Calu3 (cell line): ENCODE measurements around the gene ZBTB8OS. TPM values are rescaled to one million over a fixed set of nuclear protein-coding genes. Genes with fewer than 3 reads are reported as not detected.
A peak's percentile ranks its signal among the peaks of the same experiment; 100 is the strongest.

Experiments
- BruUV-seq: library from RNA; stranded (reverse); fragments of 400-500 nt; replicated peaks from 2 replicates; lab custom pipeline; 2021; lab: Mats Ljungman, UMichigan
- CTCF ChIA-PET: fragments of 300-600 bp; sonication (Branson Sonifier 250); formaldehyde crosslinking; loops from one replicate; lab custom pipeline; 2022; ENCODE audit warnings: antibody characterized with exemption; lab: Charles Lee
- DNase-seq: peaks from one replicate; pipeline ENCODE4 v3.0.0; 2022
- H3K27ac Mint-ChIP-seq: one replicate; pipeline ENCODE4 v1.8.0; 2022; ENCODE audit warnings: mixed read lengths; ENCODE audit not compliant: unreplicated experiment
- H3K27me3 Mint-ChIP-seq: one replicate; pipeline ENCODE4 v1.8.0; 2022; ENCODE audit warnings: mixed read lengths; ENCODE audit not compliant: unreplicated experiment
- H3K36me3 Mint-ChIP-seq: one replicate; pipeline ENCODE4 v1.8.0; 2022; ENCODE audit warnings: mild to moderate bottlenecking, moderate library complexity, mixed read lengths; ENCODE audit not compliant: insufficient read depth, unreplicated experiment
- H3K4me1 Mint-ChIP-seq: one replicate; pipeline ENCODE4 v1.8.0; 2022; ENCODE audit warnings: mild to moderate bottlenecking, low read depth, mixed read lengths; ENCODE audit not compliant: unreplicated experiment
- H3K4me3 Mint-ChIP-seq: one replicate; pipeline ENCODE4 v1.8.0; 2022; ENCODE audit warnings: mild to moderate bottlenecking, low read depth, moderate library complexity, mixed read lengths; ENCODE audit not compliant: unreplicated experiment
- H3K9me3 Mint-ChIP-seq: one replicate; pipeline ENCODE4 v1.8.0; 2022; ENCODE audit warnings: low read depth, mixed read lengths; ENCODE audit not compliant: unreplicated experiment
- CTCF ChIP-seq: fragments of 200-600 bp; IDR thresholded peaks from one replicate; pipeline ENCODE4 v1.8.0; 2022; ENCODE audit warnings: antibody characterized with exemption; ENCODE audit not compliant: unreplicated experiment
- intact Hi-C: fragments of 100-400 bp; cut with micrococcal nuclease; formaldehyde crosslinking; loops from one replicate; pipeline ENCODE4 v1.10.0; 2022; ENCODE audit not compliant: unreplicated experiment
- total RNA-seq: library from RNA; stranded (reverse); gene quantifications from 2 replicates; pipeline ENCODE4 v1.2.3, GENCODE V29; 2022

The ZBTB8OS gene
- total RNA-seq, 1 experiment from 2014 or later, result 51.6 TPM

DNA sequence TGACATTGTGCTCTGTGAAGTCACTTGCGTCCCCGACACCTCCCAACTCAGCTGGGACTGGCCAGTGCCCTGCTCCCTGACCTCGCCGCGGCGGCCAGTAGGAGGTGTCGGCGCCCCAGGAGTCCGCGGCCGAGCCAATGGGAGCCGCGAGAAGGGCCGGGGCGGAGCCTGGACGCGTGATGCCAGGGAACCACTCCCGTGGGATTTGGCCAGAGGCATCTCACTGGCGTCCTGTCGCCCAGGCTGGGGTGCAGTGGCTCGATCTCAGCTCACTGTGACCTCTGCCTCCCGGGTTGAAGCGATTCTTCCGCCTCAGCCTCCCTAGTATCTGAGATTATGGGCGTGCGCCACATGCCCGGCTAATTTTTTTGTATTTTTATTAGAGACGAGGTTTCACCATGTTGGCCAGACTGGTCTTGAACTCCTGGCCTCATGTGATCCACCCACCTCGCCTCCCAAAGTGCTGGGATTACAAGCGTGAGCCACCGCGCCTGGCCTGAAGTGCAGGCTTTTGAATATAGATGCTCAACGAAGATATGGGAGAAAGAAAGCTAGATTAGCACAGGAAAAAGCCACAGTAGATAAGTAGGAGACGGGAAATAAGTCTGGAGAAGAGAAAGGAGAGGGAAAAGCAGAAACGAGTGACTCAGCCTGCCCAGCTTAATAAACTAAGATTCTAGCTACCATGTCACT lies 38.0 kb downstream of the ZBTB8OS start:
- Mint-ChIP-seq H3K9me3 (no peaks in the 10 kb centered on the region), H3K4me3 (peak overlapping the region; percentile 69), H3K27ac (peak overlapping the region; percentile 86)

DNA sequence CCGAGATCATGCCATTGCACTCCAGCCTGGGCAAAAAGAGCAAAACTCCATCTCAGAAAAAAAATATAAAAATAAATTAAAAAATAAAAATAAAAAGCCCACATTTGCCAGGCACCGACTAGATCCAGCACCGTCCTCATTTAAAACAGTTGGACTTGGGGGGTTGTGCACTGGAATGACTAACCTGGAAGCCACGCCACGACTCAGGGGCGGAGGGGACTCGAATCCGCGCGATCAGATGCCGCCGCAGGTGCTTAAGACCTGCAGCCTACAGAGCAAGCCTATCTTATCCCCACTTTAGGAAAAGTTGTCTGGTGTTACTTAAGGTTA lies 38.5 kb downstream of the ZBTB8OS start:
- Mint-ChIP-seq H3K36me3 (peaks cover 17% of the 10 kb centered on the region), H3K27me3 (no peaks in the 10 kb centered on the region), H3K4me3 (peak overlapping the region; percentile 69), H3K9me3 (no peaks in the 10 kb centered on the region), H3K27ac (peak overlapping the region; percentile 86), H3K4me1 (peaks cover 9% of the 10 kb centered on the region)
- intact Hi-C loops, result loop anchor here (10.0 kb wide), 1 partner anchor 87 kb away; no protein-coding TSS in a partner anchor
- no peak for TF ChIP-seq CTCF
- BruUV-seq, result no TSS peak
- no peak for DNase-seq
- CTCF ChIA-PET, result interaction anchor here (0.6 kb wide), 1 partner anchor 214 kb away, joined by 9 read pairs; no protein-coding TSS in a partner anchor

More for the DNA sequence above, 38.0 kb downstream of the ZBTB8OS start:
- CTCF ChIA-PET, result interaction anchor here (0.6 kb wide), 1 partner anchor 499 kb away, joined by 3 read pairs; no protein-coding TSS in a partner anchor
- intact Hi-C loops, result loop anchor here (10.0 kb wide), 1 partner anchor 88 kb away; no protein-coding TSS in a partner anchor
- H3K27me3 Mint-ChIP-seq, result no peaks in the 10 kb centered on the region
- BruUV-seq, result TSS peak; percentile 70
- DNase-seq, result peak; percentile 93
- peak; percentile 15 for TF ChIP-seq CTCF
- H3K36me3 Mint-ChIP-seq, result peaks cover 17% of the 10 kb centered on the region
- H3K4me1 Mint-ChIP-seq, result peaks cover 9% of the 10 kb centered on the region

DNA sequence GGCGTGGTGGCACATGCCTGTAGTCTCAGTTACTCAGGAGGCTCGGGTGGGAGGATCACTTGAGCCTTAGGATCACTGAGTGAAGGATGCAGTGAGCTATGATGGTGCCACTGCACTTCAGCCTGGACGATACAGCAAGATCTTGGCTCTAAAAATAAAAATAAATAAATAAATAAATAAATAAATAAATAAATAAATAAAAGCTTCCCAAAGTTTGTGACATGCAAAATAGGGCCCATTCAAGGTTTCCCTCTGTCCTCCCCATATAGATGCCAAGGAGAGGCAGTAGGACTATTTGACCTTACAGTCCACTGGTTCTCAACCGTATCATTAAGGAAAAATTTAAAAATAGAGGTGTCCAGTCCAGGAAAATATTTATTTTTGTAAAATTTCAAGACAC lies 41.2 kb downstream of the ZBTB8OS start:
- Mint-ChIP-seq H3K9me3 (no peaks in the 10 kb centered on the region), H3K27ac (no peak overlapping the region), H3K4me3 (no peak overlapping the region), H3K36me3 (peaks cover 17% of the 10 kb centered on the region), H3K27me3 (no peaks in the 10 kb centered on the region), H3K4me1 (peaks cover 9% of the 10 kb centered on the region)
- DNase-seq, result no peak
- CTCF ChIA-PET, result no interaction called here
- intact Hi-C loops, result no loop called here
- TF ChIP-seq CTCF, result no peak
- no TSS peak for BruUV-seq

GRCh38 chr1:32606565-32607371 lies 43.6 kb downstream of the ZBTB8OS start:
- CTCF ChIA-PET, result no interaction called here
- no peak for TF ChIP-seq CTCF
- peaks cover under 1% of the 10 kb centered on the region for H3K36me3 Mint-ChIP-seq
- BruUV-seq, result no TSS peak
- no peak for DNase-seq
- H3K4me3 Mint-ChIP-seq, result no peak overlapping the region
- H3K9me3 Mint-ChIP-seq, result no peaks in the 10 kb centered on the region
- H3K27ac Mint-ChIP-seq, result no peak overlapping the region
- H3K4me1 Mint-ChIP-seq, result no peaks in the 10 kb centered on the region
- no peaks in the 10 kb centered on the region for H3K27me3 Mint-ChIP-seq
- intact Hi-C loops, result no loop called here
